Trophoblast cell (in vitro differentiated cells and primary cell): ENCODE data around the gene NINJ2.

Experiments
- DNase-seq, 2 donors: peaks; one replicate each; pipeline ENCODE4 v3.0.0-alpha.2; 2016
- H2AFZ ChIP-seq: 2 replicates; pipeline ENCODE4 v1.6.1; 2013; ENCODE audit warnings: low read length, moderate library complexity, mild to moderate bottlenecking; ENCODE audit not compliant: insufficient read depth, poor library complexity
- H2AK5ac ChIP-seq: 2 replicates; pipeline ENCODE4 v1.6.1; 2013; ENCODE audit warnings: mild to moderate bottlenecking, low read length
- H2BK120ac ChIP-seq: 2 replicates; pipeline ENCODE4 v1.6.1; 2013; ENCODE audit warnings: low read length, mild to moderate bottlenecking, moderate library complexity; ENCODE audit not compliant: insufficient read depth, poor library complexity
- H2BK12ac ChIP-seq: 2 replicates; pipeline ENCODE4 v1.6.1; 2013; ENCODE audit warnings: mild to moderate bottlenecking, low read length, moderate library complexity
- H2BK5ac ChIP-seq: 2 replicates; pipeline ENCODE4 v1.6.1; 2013; ENCODE audit warnings: low read length, low read depth, moderate library complexity, mild to moderate bottlenecking; ENCODE audit not compliant: poor library complexity
- H3K14ac ChIP-seq: 2 replicates; pipeline ENCODE4 v1.6.1; 2013; ENCODE audit warnings: mild to moderate bottlenecking, low read length
- H3K18ac ChIP-seq: 2 replicates; pipeline ENCODE4 v1.6.1; 2013; ENCODE audit warnings: mild to moderate bottlenecking, low read length
- H3K23ac ChIP-seq: 2 replicates; pipeline ENCODE4 v1.6.1; 2013; ENCODE audit warnings: low read length
- H3K27ac ChIP-seq: 2 replicates; pipeline ENCODE4 v1.5.1; 2013; ENCODE audit warnings: low read depth, mild to moderate bottlenecking, inconsistent platforms, low read length, moderate library complexity
- H3K27me3 ChIP-seq: 2 replicates; pipeline ENCODE4 v1.6.1; 2013; ENCODE audit warnings: inconsistent platforms, mild to moderate bottlenecking, low read length, moderate library complexity; ENCODE audit not compliant: insufficient read depth
- H3K36me3 ChIP-seq, 2 experiments: 1 replicate in 1 of 2; 2 replicates in 1 of 2; pipeline ENCODE4 v1.6.1; 2013; ENCODE audit warnings: low read length in 2 of 2, mild to moderate bottlenecking in 2 of 2, moderate library complexity in 1 of 2; ENCODE audit not compliant: insufficient read depth in 2 of 2, control insufficient read depth in 1 of 2
- H3K4ac ChIP-seq: 2 replicates; pipeline ENCODE4 v1.6.1; 2013; ENCODE audit warnings: low read depth, mild to moderate bottlenecking, low read length, moderate library complexity
- H3K4me1 ChIP-seq, 2 experiments: 1 replicate in 1 of 2; 2 replicates in 1 of 2; pipeline ENCODE4 v1.6.1; 2013; ENCODE audit warnings: low read length in 2 of 2, mild to moderate bottlenecking in 2 of 2, moderate library complexity in 1 of 2; ENCODE audit not compliant: insufficient read depth in 2 of 2, control insufficient read depth in 1 of 2
- H3K4me2 ChIP-seq: 2 replicates; pipeline ENCODE4 v1.6.1; 2013; ENCODE audit warnings: inconsistent platforms, mild to moderate bottlenecking, low read length, moderate library complexity
- H3K4me3 ChIP-seq: 2 replicates; pipeline ENCODE4 v1.5.1; 2013; ENCODE audit warnings: mild to moderate bottlenecking, low read depth, low read length, inconsistent platforms
- H3K79me1 ChIP-seq: one replicate; pipeline ENCODE4 v1.6.1; 2013; ENCODE audit warnings: low read length
- H3K79me2 ChIP-seq: 2 replicates; pipeline ENCODE4 v1.6.1; 2013; ENCODE audit warnings: low read length, mild to moderate bottlenecking; ENCODE audit not compliant: control insufficient read depth, insufficient read depth, poor library complexity
- H3K9ac ChIP-seq: 2 replicates; pipeline ENCODE4 v1.6.1; 2013; ENCODE audit warnings: mild to moderate bottlenecking, low read length
- H3K9me3 ChIP-seq: 2 replicates; pipeline ENCODE4 v1.6.1; 2013; ENCODE audit warnings: low read depth, mild to moderate bottlenecking, control low read depth, inconsistent platforms, low read length; ENCODE audit not compliant: insufficient read depth
- H4K12ac ChIP-seq: 2 replicates; pipeline ENCODE4 v1.6.1; 2013; ENCODE audit warnings: low read depth, mild to moderate bottlenecking, low read length, moderate library complexity
- H4K8ac ChIP-seq: 2 replicates; pipeline ENCODE4 v1.6.1; 2013; ENCODE audit warnings: low read depth, mild to moderate bottlenecking, low read length, moderate library complexity
- H4K91ac ChIP-seq: one replicate; pipeline ENCODE4 v1.6.1; 2013; ENCODE audit warnings: low read depth, mild to moderate bottlenecking, low read length, moderate library complexity
- WGBS: extraction: QIAGEN DNeasy Blood & Tissue Kit; methylation state at CpG from one replicate; pipeline ENCODE4 v1.1.7; 2013; ENCODE audit warnings: missing lambda C conversion rate; ENCODE audit not compliant: insufficient read length, insufficient coverage; ENCODE audit errors: extremely low coverage; 5-methylcytosine and 5-hydroxymethylcytosine counted together

NINJ2 gene

GRCh38 chr12:622416-622815, 40.8 kb downstream of the NINJ2 start:
- Histone ChIP-seq H3K27ac (no peak overlapping the region), H3K23ac (no peak overlapping the region), H3K4me2 (no peak overlapping the region), H4K8ac (no peak overlapping the region), H3K18ac (no peak overlapping the region), H3K9me3 (no peaks in the 10 kb centered on the region), H4K12ac (no peak overlapping the region), H4K91ac (no peak overlapping the region), H2BK12ac (no peak overlapping the region), H2AFZ (no peak overlapping the region), H3K14ac (no peak overlapping the region), H3K4me3 (no peak overlapping the region), H2AK5ac (no peak overlapping the region), H3K27me3 (no peaks in the 10 kb centered on the region), H3K4ac (no peak overlapping the region), H3K36me3 (no peaks in the 10 kb centered on the region), H3K79me1 (peaks cover 5% of the 10 kb centered on the region), H3K4me1 (peaks cover 5 to 9% of the 10 kb centered on the region in 2 experiments), H2BK120ac (no peak overlapping the region), H2BK5ac (no peak overlapping the region), H3K79me2 (peaks cover under 1% of the 10 kb centered on the region), H3K9ac (no peak overlapping the region)
- WGBS = no CpG with 5 or more reads among the region's 3 CpGs
- peak in 1 of 2 donors; percentile 52 for DNase-seq

- H3K27me3 ChIP-seq = no peaks in the 10 kb centered on the region
- H4K8ac ChIP-seq = no peak overlapping the region
- H2BK120ac ChIP-seq = no peak overlapping the region
- H4K12ac ChIP-seq = no peak overlapping the region
- H3K18ac ChIP-seq = no peak overlapping the region
- no peaks in the 10 kb centered on the region for H3K9me3 ChIP-seq
- DNase-seq = no peak
- H3K23ac ChIP-seq = no peak overlapping the region
- no peak overlapping the region for H2BK12ac ChIP-seq
- H3K4ac ChIP-seq = no peak overlapping the region
- H2AK5ac ChIP-seq = no peak overlapping the region
- no peaks in the 10 kb centered on the region for H3K36me3 ChIP-seq
- H2AFZ ChIP-seq = no peak overlapping the region
- no peaks in the 10 kb centered on the region for H3K79me2 ChIP-seq
- H3K14ac ChIP-seq = no peak overlapping the region
- H3K27ac ChIP-seq = no peak overlapping the region
- WGBS = no CpG with 5 or more reads among the region's 4 CpGs
- no peak overlapping the region for H2BK5ac ChIP-seq
- peaks cover 5 to 14% of the 10 kb centered on the region in 2 experiments for H3K4me1 ChIP-seq
- H3K4me2 ChIP-seq = no peak overlapping the region
- no peak overlapping the region for H3K9ac ChIP-seq
- no peak overlapping the region for H3K4me3 ChIP-seq
- H4K91ac ChIP-seq = peak overlapping the region; percentile 8
- peaks cover 7% of the 10 kb centered on the region for H3K79me1 ChIP-seq
Measured at GRCh38 chr12:619346-619745, 43.9 kb downstream of the NINJ2 start.

GRCh38 chr12:618605-619004, 44.6 kb downstream of the NINJ2 start:
- H2AFZ ChIP-seq = no peak overlapping the region
- no peak for DNase-seq
- no peaks in the 10 kb centered on the region for H3K79me2 ChIP-seq
- no peak overlapping the region for H3K4ac ChIP-seq
- H2BK120ac ChIP-seq = no peak overlapping the region
- H3K9ac ChIP-seq = no peak overlapping the region
- H3K14ac ChIP-seq = no peak overlapping the region
- H4K12ac ChIP-seq = no peak overlapping the region
- H3K36me3 ChIP-seq = no peaks in the 10 kb centered on the region
- H3K27ac ChIP-seq = no peak overlapping the region
- no peak overlapping the region for H3K23ac ChIP-seq
- no peaks in the 10 kb centered on the region for H3K27me3 ChIP-seq
- no CpG with 5 or more reads among the region's 6 CpGs for WGBS
- peaks cover 7% of the 10 kb centered on the region for H3K79me1 ChIP-seq
- no peak overlapping the region for H2BK5ac ChIP-seq
- no peak overlapping the region for H3K18ac ChIP-seq
- peak overlapping the region; percentile 45 for H4K91ac ChIP-seq
- H2AK5ac ChIP-seq = peak overlapping the region; percentile 22
- H3K4me3 ChIP-seq = no peak overlapping the region
- H3K4me1 ChIP-seq = peaks cover 5 to 13% of the 10 kb centered on the region in 2 experiments
- no peak overlapping the region for H4K8ac ChIP-seq
- peak overlapping the region; percentile 37 for H2BK12ac ChIP-seq
- no peak overlapping the region for H3K4me2 ChIP-seq
- no peaks in the 10 kb centered on the region for H3K9me3 ChIP-seq

DNA sequence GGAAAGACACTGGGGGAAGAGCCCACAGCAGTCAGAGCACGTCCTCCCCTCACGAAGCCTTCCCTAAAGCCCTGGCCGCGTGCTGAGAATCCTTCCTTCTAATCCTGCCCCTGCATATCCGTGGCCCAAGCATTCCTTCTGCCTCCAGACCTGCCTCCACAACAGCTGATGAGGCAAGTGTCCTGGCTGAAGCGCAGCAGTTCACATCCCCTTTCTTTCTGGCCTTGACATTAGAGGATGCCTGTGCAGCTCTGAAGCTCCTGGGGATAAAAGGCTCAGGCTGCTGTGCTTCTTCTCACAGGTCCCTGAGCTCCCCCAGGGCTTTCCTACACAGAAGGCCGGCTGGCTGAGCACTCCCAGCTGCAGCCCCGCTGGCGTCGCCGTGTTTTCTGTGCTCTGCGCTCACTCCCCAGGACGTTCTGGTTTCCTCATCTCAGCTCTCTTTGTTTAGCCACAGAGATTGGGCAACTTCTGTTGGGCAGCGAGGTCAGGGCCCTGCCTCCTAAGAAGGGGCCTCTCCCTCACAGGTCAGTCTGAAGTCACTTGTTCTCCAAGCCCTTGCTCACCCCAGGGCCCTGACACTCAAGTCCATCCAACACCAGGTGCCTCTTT, 45.8 kb downstream of the NINJ2 start:
- Histone ChIP-seq H3K9me3 (no peaks in the 10 kb centered on the region), H3K23ac (no peak overlapping the region), H3K4me3 (no peak overlapping the region), H3K36me3 (no peaks in the 10 kb centered on the region), H3K27ac (peak overlapping the region; percentile 31), H3K4me2 (no peak overlapping the region), H2BK12ac (no peak overlapping the region), H2AFZ (no peak overlapping the region), H2BK5ac (no peak overlapping the region), H3K27me3 (no peaks in the 10 kb centered on the region), H2BK120ac (no peak overlapping the region), H4K91ac (peak overlapping the region; percentile 7), H3K9ac (no peak overlapping the region), H3K14ac (no peak overlapping the region), H3K4me1 (peaks cover 0 to 6% of the 10 kb centered on the region in 2 experiments), H3K79me1 (peaks cover 5% of the 10 kb centered on the region), H3K79me2 (no peaks in the 10 kb centered on the region), H4K8ac (no peak overlapping the region), H4K12ac (no peak overlapping the region), H2AK5ac (no peak overlapping the region), H3K4ac (no peak overlapping the region), H3K18ac (peak overlapping the region; percentile 8)
- WGBS = no CpG with 5 or more reads among the region's 14 CpGs
- peak in 1 of 2 donors; percentile 24 for DNase-seq
